HL-60 (cell line): Measurements from ENCODE around the gene MYLK3.
"Not testable (repeated sequence)": the region's sequence is repeated elsewhere in the genome, so short reads cannot be mapped to it uniquely, and the experiment has no call there.

Experiments used
- DNase-seq, 2 experiments: peaks; one replicate each; pipeline ENCODE4 v3.0.0-alpha.2; 2010 to 2020; ENCODE audit warnings: low read depth in 1 of 2, low spot score in 1 of 2
- H3K27ac ChIP-seq: fragments of 250-450 bp; sonication (Bioruptor Pico); replicated peaks from 2 replicates; pipeline ENCODE4 v1.5.1; 2020; ENCODE audit warnings: mild to moderate bottlenecking, moderate library complexity
- H3K27me3 ChIP-seq: fragments of 250-450 bp; sonication (Bioruptor Pico); 2 replicates; pipeline ENCODE4 v1.5.1; 2021; ENCODE audit warnings: mild to moderate bottlenecking, moderate library complexity; ENCODE audit not compliant: insufficient read depth, poor library complexity, severe bottlenecking
- H3K4me3 ChIP-seq: replicated peaks from 2 replicates; pipeline ENCODE4 v1.5.1; 2011; ENCODE audit warnings: mild to moderate bottlenecking, control low read depth, low read length; ENCODE audit not compliant: insufficient read depth
- GABPA ChIP-seq: IDR thresholded peaks from 2 replicates; pipeline ENCODE4 v1.6.1; 2012; ENCODE audit warnings: low read depth
- POLR2AphosphoS5 ChIP-seq: IDR thresholded peaks from 2 replicates; pipeline ENCODE4 v1.6.1; 2012; ENCODE audit warnings: low read depth
- SPI1 ChIP-seq: IDR thresholded peaks from 2 replicates; pipeline ENCODE4 v1.6.1; 2012; ENCODE audit warnings: low read depth, mild to moderate bottlenecking, borderline replicate concordance
- TF ChIP-seq, protein P1 (sequence below): IDR thresholded peaks from one replicate; pipeline ENCODE4 v1.5.1; 2011; ENCODE audit warnings: low read length, control low read depth, inconsistent platforms; ENCODE audit not compliant: insufficient read depth
- TF ChIP-seq, protein P2 (sequence below): IDR thresholded peaks from 2 replicates; pipeline ENCODE4 v1.6.1; 2012; ENCODE audit warnings: low read depth; ENCODE audit not compliant: insufficient replicate concordance

Gene MYLK3

GRCh38 chr16:46688654-46689364 is 59.3 kb downstream of the MYLK3 start, which contains the start of gene VPS35:
Gene VPS35, minus strand, starts transcription at chr16:46689178. Its CDS starts 45 bp downstream, at chr16:46689133.
- Histone ChIP-seq H3K27ac (peak within 1 kb of the TSS; percentile 97), H3K4me3 (peak within 1 kb of the TSS; percentile 97), H3K27me3 (no peaks in the 10 kb centered on the region)
- DNase-seq, result peak; percentile 93 to 99
- TF ChIP-seq POLR2AphosphoS5 (0 out of 2 replicates have a peak, but pooled peaks have one; percentile 28), GABPA (no peak), SPI1 (no peak)

GRCh38 chr16:46688101-46688653 is 60.0 kb downstream of the MYLK3 start:
- H3K4me3 ChIP-seq, result peak overlapping the region; percentile 97
- TF ChIP-seq, protein P1, sequence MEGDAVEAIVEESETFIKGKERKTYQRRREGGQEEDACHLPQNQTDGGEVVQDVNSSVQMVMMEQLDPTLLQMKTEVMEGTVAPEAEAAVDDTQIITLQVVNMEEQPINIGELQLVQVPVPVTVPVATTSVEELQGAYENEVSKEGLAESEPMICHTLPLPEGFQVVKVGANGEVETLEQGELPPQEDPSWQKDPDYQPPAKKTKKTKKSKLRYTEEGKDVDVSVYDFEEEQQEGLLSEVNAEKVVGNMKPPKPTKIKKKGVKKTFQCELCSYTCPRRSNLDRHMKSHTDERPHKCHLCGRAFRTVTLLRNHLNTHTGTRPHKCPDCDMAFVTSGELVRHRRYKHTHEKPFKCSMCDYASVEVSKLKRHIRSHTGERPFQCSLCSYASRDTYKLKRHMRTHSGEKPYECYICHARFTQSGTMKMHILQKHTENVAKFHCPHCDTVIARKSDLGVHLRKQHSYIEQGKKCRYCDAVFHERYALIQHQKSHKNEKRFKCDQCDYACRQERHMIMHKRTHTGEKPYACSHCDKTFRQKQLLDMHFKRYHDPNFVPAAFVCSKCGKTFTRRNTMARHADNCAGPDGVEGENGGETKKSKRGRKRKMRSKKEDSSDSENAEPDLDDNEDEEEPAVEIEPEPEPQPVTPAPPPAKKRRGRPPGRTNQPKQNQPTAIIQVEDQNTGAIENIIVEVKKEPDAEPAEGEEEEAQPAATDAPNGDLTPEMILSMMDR, result no peak
- TF ChIP-seq POLR2AphosphoS5 (no peak), GABPA (no peak), SPI1 (peak; percentile 53; the same call in 1 of the 2 replicates)
- TF ChIP-seq, protein P2, sequence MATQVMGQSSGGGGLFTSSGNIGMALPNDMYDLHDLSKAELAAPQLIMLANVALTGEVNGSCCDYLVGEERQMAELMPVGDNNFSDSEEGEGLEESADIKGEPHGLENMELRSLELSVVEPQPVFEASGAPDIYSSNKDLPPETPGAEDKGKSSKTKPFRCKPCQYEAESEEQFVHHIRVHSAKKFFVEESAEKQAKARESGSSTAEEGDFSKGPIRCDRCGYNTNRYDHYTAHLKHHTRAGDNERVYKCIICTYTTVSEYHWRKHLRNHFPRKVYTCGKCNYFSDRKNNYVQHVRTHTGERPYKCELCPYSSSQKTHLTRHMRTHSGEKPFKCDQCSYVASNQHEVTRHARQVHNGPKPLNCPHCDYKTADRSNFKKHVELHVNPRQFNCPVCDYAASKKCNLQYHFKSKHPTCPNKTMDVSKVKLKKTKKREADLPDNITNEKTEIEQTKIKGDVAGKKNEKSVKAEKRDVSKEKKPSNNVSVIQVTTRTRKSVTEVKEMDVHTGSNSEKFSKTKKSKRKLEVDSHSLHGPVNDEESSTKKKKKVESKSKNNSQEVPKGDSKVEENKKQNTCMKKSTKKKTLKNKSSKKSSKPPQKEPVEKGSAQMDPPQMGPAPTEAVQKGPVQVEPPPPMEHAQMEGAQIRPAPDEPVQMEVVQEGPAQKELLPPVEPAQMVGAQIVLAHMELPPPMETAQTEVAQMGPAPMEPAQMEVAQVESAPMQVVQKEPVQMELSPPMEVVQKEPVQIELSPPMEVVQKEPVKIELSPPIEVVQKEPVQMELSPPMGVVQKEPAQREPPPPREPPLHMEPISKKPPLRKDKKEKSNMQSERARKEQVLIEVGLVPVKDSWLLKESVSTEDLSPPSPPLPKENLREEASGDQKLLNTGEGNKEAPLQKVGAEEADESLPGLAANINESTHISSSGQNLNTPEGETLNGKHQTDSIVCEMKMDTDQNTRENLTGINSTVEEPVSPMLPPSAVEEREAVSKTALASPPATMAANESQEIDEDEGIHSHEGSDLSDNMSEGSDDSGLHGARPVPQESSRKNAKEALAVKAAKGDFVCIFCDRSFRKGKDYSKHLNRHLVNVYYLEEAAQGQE, result no peak
- H3K27ac ChIP-seq, result peak overlapping the region; percentile 97
- DNase-seq, result peak in 1 of 2 experiments; percentile 87
- no peaks in the 10 kb centered on the region for H3K27me3 ChIP-seq

GRCh38 chr16:46687486-46687885 is 60.7 kb downstream of the MYLK3 start:
- Histone ChIP-seq H3K27ac (peak overlapping the region; percentile 97), H3K4me3 (peak overlapping the region; percentile 97), H3K27me3 (no peaks in the 10 kb centered on the region)
- DNase-seq, result no peak
- TF ChIP-seq, protein P1, result no peak
- TF ChIP-seq, protein P2, result no peak
- no peak for TF ChIP-seq GABPA
- TF ChIP-seq POLR2AphosphoS5, result no peak
- TF ChIP-seq SPI1, result no peak

DNA sequence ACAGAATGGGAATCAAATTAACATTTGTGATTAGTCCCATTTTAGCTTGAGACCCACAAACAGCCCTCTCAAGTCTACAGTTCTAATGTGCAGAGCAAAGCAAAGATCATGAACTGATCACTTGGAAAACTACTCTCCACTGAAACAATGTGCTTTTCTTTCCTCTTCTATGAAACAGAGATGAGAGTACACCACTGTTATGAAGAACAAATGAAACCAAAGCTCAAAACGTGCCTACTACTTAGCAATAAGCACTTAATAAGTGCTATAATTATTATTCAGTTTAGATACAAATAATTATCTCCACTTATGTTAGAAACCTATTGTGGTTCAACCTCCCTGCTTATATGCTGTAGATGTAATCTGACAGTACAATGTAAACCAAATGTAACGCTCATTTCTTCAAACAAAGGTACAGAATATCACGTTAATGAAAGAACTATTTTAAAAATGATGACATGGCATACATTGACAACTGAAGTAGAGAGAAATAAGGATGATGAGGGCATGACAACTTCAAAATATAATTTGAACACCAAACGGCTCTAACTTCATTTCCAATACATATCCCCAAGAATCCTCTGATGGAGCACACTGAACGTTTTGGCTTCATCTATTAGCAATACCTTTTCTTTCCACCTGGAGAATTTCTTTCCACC is 61.2 kb downstream of the MYLK3 start:
- H3K4me3 ChIP-seq, result peak overlapping the region; percentile 97
- TF ChIP-seq GABPA (no peak), POLR2AphosphoS5 (no peak), SPI1 (no peak)
- TF ChIP-seq, protein P2, result no peak
- TF ChIP-seq, protein P1, result no peak
- no peaks in the 10 kb centered on the region for H3K27me3 ChIP-seq
- DNase-seq, result no peak
- no peak overlapping the region for H3K27ac ChIP-seq

DNA sequence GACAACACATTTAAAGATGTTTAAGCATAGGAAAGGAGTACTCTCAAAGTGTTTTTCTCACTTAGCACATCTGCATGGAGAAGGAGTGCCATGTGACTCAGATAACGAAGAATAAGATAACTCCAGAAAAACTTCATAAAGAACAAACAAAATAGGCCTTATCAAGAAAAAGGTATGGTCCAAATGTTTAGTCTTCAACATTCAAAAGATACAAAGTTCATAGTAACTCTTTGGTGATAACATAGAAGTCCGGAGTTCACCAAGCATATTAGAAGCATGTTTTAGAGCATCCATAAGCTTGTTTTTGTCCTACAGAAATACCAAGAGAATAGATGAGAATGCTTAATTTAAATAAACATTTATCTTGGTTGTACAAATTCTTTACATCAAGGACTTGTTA is 66.3 kb downstream of the MYLK3 start:
- H3K4me3 ChIP-seq, DNase-seq, H3K27ac ChIP-seq, H3K27me3 ChIP-seq: not testable (repeated sequence)
